WTC11 (cell line): Measurements from ENCODE around the gene CDC23. TPM values are rescaled to one million over a fixed set of nuclear protein-coding genes. Genes with fewer than 3 reads are reported as not detected.

Source experiments
- ATAC-seq: fragments of 200-7000 bp; cut with Tn5 transposase; 2 replicates; pipeline ENCODE4 v1.10.0; 2021; ENCODE audit warnings: mild to moderate bottlenecking, moderate library complexity
- CTCF ChIA-PET: fragments of 300-600 bp; sonication (Branson Sonifier 250); formaldehyde crosslinking; loops from one replicate; lab custom pipeline; 2021; ENCODE audit warnings: antibody characterized with exemption; lab: Charles Lee
- POLR2A ChIA-PET: fragments of 350-600 bp; sonication (Branson Sonifier 250); formaldehyde crosslinking; loops from one replicate; lab custom pipeline; 2021; ENCODE audit warnings: antibody characterized with exemption; lab: Charles Lee
- DNase-seq: peaks from one replicate; pipeline ENCODE4 v3.0.0; 2021; ENCODE audit warnings: low spot score
- H3K27ac Mint-ChIP-seq: 2 replicates; pipeline ENCODE4 v1.8.0; 2021; ENCODE audit warnings: mixed read lengths
- H3K27me3 Mint-ChIP-seq: 2 replicates; pipeline ENCODE4 v1.8.0; 2021; ENCODE audit warnings: low read depth, mild to moderate bottlenecking, moderate library complexity, mixed read lengths
- H3K36me3 Mint-ChIP-seq: 2 replicates; pipeline ENCODE4 v1.8.0; 2021; ENCODE audit warnings: mixed read lengths
- H3K4me1 Mint-ChIP-seq: 2 replicates; pipeline ENCODE4 v1.8.0; 2022; ENCODE audit warnings: mixed read lengths
- H3K4me3 Mint-ChIP-seq: 2 replicates; pipeline ENCODE4 v1.8.0; 2021; ENCODE audit warnings: mild to moderate bottlenecking, moderate library complexity, mixed read lengths
- H3K9me3 Mint-ChIP-seq: 2 replicates; pipeline ENCODE4 v1.8.0; 2021; ENCODE audit warnings: mixed read lengths
- AFF4 ChIP-seq: sonication (generic); formaldehyde crosslinking; IDR thresholded peaks from 2 replicates; pipeline ENCODE4 v1.8.1; 2023; ENCODE audit warnings: mild to moderate bottlenecking, missing genetic modification reagents, borderline replicate concordance
- AR ChIP-seq: fragments of 250-450 bp; sonication (Bioruptor Pico); IDR thresholded peaks from 2 replicates; pipeline ENCODE4 v1.9.0; 2021; ENCODE audit warnings: mild to moderate bottlenecking
- ATF3 ChIP-seq: sonication (generic); formaldehyde crosslinking; conservative IDR thresholded peaks from 2 replicates; pipeline ENCODE4 v1.8.1; 2022; ENCODE audit warnings: mild to moderate bottlenecking, missing genetic modification reagents
- E2F1 ChIP-seq: sonication (generic); formaldehyde crosslinking; IDR thresholded peaks from 2 replicates; pipeline ENCODE4 v1.8.0; 2022; ENCODE audit warnings: mild to moderate bottlenecking, missing genetic modification reagents
- E2F4 ChIP-seq: sonication (generic); formaldehyde crosslinking; IDR thresholded peaks from 2 replicates; pipeline ENCODE4 v1.8.1; 2022; ENCODE audit warnings: low read depth, mild to moderate bottlenecking, moderate library complexity, missing genetic modification reagents, borderline replicate concordance
- ELF4 ChIP-seq: sonication (generic); formaldehyde crosslinking; IDR thresholded peaks from 2 replicates; pipeline ENCODE4 v1.8.1; 2022; ENCODE audit warnings: low read depth, mild to moderate bottlenecking, moderate library complexity, missing genetic modification reagents
- ESRRA ChIP-seq: sonication (generic); formaldehyde crosslinking; IDR thresholded peaks from 2 replicates; pipeline ENCODE4 v1.8.1; 2022; ENCODE audit warnings: mild to moderate bottlenecking, missing genetic modification reagents, borderline replicate concordance
- JAZF1 ChIP-seq: fragments of 250-450 bp; sonication (Bioruptor Pico); IDR thresholded peaks from 2 replicates; pipeline ENCODE4 v1.9.0; 2021; ENCODE audit warnings: moderate library complexity, mild to moderate bottlenecking, inconsistent platforms
- MXD4 ChIP-seq: fragments of 250-450 bp; sonication (Bioruptor Pico); IDR thresholded peaks from 2 replicates; pipeline ENCODE4 v1.8.0; 2021; ENCODE audit warnings: mild to moderate bottlenecking, moderate library complexity, borderline replicate concordance
- NR3C1 ChIP-seq: sonication (generic); formaldehyde crosslinking; conservative IDR thresholded peaks from 2 replicates; pipeline ENCODE4 v1.8.1; 2023; ENCODE audit warnings: low read depth, mild to moderate bottlenecking, missing genetic modification reagents
- USF1 ChIP-seq: sonication (generic); formaldehyde crosslinking; IDR thresholded peaks from 2 replicates; pipeline ENCODE4 v1.8.0; 2022; ENCODE audit warnings: mild to moderate bottlenecking, missing genetic modification reagents
- ZNF138 ChIP-seq: sonication (generic); formaldehyde crosslinking; conservative IDR thresholded peaks from 2 replicates; pipeline ENCODE4 v1.8.1; 2022; ENCODE audit warnings: mild to moderate bottlenecking, moderate library complexity, missing genetic modification reagents
- ZNF416 ChIP-seq: fragments of 250-450 bp; sonication (Bioruptor Pico); IDR thresholded peaks from 2 replicates; pipeline ENCODE4 v1.9.0; 2021; ENCODE audit warnings: mild to moderate bottlenecking, inconsistent platforms
- ZNF423 ChIP-seq: fragments of 250-450 bp; sonication (Bioruptor Pico); IDR thresholded peaks from 2 replicates; pipeline ENCODE4 v2.1.2; 2022; ENCODE audit warnings: mild to moderate bottlenecking, moderate library complexity
- total RNA-seq: library from RNA; stranded (reverse); gene quantifications from 3 replicates; pipeline ENCODE4 v1.2.3, GENCODE V29; 2021
- TF ChIP-seq, protein P1 (sequence below): fragments of 250-450 bp; sonication (Bioruptor Pico); conservative IDR thresholded peaks from 2 replicates; pipeline ENCODE4 v1.9.0; 2021; ENCODE audit warnings: mild to moderate bottlenecking

Gene CDC23
- total RNA-seq, 1 experiment from 2014 or later: 43.8 TPM

GRCh38 chr5:138141734-138142133, 71.4 kb downstream of the CDC23 start:
- DNase-seq (no peak), ATAC-seq (no peak)
- ChIA-PET POLR2A (no interaction called here), CTCF (interaction anchor here (1.3 kb wide), 1 partner anchor 60 kb away, joined by 4 read pairs; no protein-coding TSS in a partner anchor)
- TF ChIP-seq ELF4 (CRISPR knock-in tag) (no peak), ESRRA (CRISPR knock-in tag) (no peak), NR3C1 (CRISPR knock-in tag) (no peak), MXD4 (no peak), E2F4 (CRISPR knock-in tag) (no peak)
- Mint-ChIP-seq H3K36me3 (no peaks in the 10 kb centered on the region), H3K4me3 (no peak overlapping the region), H3K27me3 (peaks cover 9% of the 10 kb centered on the region), H3K9me3 (peaks cover 8% of the 10 kb centered on the region; the same call in 1 of the 2 replicates), H3K27ac (no peak overlapping the region), H3K4me1 (peaks cover 6% of the 10 kb centered on the region; the same call in 1 of the 2 replicates)

GRCh38 chr5:138140268-138140667, 72.9 kb downstream of the CDC23 start:
- H3K4me1 Mint-ChIP-seq: peaks cover 6% of the 10 kb centered on the region; the same call in 1 of the 2 replicates
- no peaks in the 10 kb centered on the region for H3K36me3 Mint-ChIP-seq
- TF ChIP-seq ZNF416: no peak
- TF ChIP-seq E2F1 (CRISPR knock-in tag): no peak
- TF ChIP-seq USF1 (CRISPR knock-in tag): no peak
- TF ChIP-seq ZNF138 (CRISPR knock-in tag): no peak
- TF ChIP-seq, protein P1, sequence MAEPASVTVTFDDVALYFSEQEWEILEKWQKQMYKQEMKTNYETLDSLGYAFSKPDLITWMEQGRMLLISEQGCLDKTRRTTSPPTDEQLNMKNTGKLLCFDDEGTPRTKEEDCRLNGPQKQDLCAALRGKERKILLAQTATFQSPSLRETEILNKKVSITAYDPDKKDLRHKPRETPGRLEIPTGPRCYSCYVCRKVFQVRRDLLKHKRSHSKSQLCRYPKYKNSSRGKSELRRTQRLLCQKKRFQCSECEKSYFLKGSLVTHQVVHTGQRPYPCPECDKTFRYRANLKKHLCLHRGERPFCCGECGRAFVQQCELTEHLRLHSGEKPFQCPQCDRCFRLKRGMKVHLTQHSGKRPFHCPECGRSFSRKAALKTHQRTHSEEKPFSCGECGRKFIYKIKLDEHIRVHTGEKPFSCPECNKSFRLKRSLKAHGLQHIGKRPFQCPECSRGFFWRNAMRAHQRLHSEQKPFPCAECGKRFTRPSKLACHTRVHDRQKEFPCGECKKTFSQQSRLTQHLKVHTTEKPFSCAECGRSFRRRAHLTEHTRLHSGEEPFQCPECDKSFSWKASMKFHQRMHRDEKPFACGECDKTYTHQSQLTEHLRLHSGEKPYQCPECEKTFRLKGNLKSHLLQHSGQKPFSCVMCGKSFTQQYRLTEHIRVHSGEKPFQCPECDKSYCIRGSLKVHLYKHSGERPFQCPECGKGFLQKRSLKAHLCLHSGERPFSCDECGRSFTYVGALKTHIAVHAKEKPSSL (CRISPR knock-in tag): no peak
- TF ChIP-seq AR (CRISPR knock-in tag): no peak
- TF ChIP-seq ATF3: no peak
- no peak for TF ChIP-seq JAZF1 (CRISPR knock-in tag)
- no peak for TF ChIP-seq ZNF423 (CRISPR knock-in tag)
- TF ChIP-seq AFF4 (CRISPR knock-in tag): no peak
- CTCF ChIA-PET: interaction anchor here (1.2 to 1.6 kb wide), 4 partner anchors 58 to 104 kb away, joined by 4 to 9 read pairs (median 6); no protein-coding TSS in a partner anchor
- peaks cover 9% of the 10 kb centered on the region for H3K27me3 Mint-ChIP-seq
- no peak for ATAC-seq
- DNase-seq: no peak
- H3K27ac Mint-ChIP-seq: no peak overlapping the region
- H3K9me3 Mint-ChIP-seq: peaks cover 8% of the 10 kb centered on the region; the same call in 1 of the 2 replicates
- no peak overlapping the region for H3K4me3 Mint-ChIP-seq
- POLR2A ChIA-PET: no interaction called here
